ENCODE results near the gene SCNN1G.

The SCNN1G gene

GRCh38 chr16:23254338-23254737 lies 71.8 kb downstream of the SCNN1G start:
- DNase-seq (ENCODE audit: low spot score) = peak; percentile 25

- no peak for DNase-seq (ENCODE audit: low spot score)
Measured at GRCh38 chr16:23255000-23255399, 72.5 kb downstream of the SCNN1G start.

GRCh38 chr16:23256440-23256839 lies 73.9 kb downstream of the SCNN1G start:
- DNase-seq (ENCODE audit: low spot score) = no peak

- DNase-seq (ENCODE audit: low spot score) = no peak
Measured at GRCh38 chr16:23257682-23258081, 75.1 kb downstream of the SCNN1G start.

- no peak for DNase-seq (ENCODE audit: low spot score)
Measured at GRCh38 chr16:23258919-23259237, 76.3 kb downstream of the SCNN1G start.

Data from LoVo (cell line).